Dermis microvascular lymphatic vessel endothelial cell (primary cell): Measurements from ENCODE around the gene ZDHHC14. TPM values are rescaled to one million over a fixed set of nuclear protein-coding genes. Genes with fewer than 3 reads are reported as not detected.

Experiments
- DNase-seq, 2 donors: peaks; one replicate each; pipeline versions ENCODE4 v3.0.0 to v3.0.0-alpha.2; 2010; ENCODE audit warnings: low read depth in 2 of 2
- total RNA-seq: library from RNA; depleted of rRNA; stranded (reverse); fragments of >200 nt; gene quantifications from 2 replicates; pipeline ENCODE4 v1.2.1, GENCODE V29; 2014

The ZDHHC14 gene
- total RNA-seq, 1 donor from 2014 or later, result 19.5 TPM

DNA sequence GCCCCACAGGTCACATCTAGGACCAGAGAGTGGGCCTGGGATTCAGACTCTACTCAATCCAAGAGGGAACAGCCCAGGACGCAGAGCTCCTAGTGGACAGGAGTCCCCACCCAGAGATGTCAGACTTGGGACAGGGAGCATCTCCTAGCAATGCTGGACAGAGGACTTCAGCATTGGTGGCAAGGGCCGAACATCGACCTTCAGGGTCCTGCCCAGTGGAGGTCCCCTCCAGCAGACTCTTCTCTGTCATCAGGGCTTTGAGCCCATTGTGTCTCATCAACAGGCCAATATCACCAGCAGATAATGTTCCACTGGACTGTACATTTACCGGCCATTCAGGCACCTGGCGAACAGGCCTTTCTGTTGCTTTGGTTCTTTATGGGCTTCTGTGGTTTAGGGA lies 282.3 kb downstream of the ZDHHC14 start:
- no peak for DNase-seq

DNA sequence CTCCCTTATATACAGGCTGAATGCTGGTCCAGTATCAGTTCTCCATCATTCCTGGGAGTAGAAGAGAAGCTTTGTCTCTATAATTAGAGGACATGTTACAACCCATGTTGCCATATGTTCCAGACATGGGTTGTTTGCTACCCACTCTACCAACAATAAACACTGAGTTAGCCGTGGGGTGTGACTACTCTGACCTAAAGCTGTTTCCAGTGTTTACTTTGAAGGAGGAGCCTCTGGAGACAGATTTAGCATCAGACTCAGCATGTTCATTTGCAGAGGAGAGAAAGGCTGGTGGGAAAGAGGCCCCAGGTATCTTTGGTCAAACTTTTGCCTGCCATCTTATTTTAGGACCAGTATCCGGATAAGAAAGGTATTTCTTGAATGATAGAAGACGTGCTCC lies 284.2 kb downstream of the ZDHHC14 start:
- no peak for DNase-seq

DNA sequence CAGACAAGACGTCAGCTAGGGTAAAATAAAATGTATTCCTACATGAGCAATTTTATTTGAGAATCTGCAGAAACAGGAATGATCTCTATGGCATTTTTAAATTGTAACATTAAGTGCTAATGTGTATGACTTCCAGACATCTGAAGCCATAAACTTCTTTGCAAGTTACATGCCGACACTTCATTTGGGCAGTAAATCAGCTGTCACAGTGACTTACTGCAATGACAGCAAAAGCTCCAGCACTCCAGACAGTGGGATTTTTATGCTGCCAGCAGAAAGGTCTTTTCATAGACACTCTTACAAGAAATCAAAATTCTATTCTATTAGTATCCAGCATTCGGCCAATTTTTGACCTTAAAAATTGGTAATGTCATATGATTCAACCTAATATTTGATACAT lies 285.7 kb downstream of the ZDHHC14 start:
- no peak for DNase-seq

DNA sequence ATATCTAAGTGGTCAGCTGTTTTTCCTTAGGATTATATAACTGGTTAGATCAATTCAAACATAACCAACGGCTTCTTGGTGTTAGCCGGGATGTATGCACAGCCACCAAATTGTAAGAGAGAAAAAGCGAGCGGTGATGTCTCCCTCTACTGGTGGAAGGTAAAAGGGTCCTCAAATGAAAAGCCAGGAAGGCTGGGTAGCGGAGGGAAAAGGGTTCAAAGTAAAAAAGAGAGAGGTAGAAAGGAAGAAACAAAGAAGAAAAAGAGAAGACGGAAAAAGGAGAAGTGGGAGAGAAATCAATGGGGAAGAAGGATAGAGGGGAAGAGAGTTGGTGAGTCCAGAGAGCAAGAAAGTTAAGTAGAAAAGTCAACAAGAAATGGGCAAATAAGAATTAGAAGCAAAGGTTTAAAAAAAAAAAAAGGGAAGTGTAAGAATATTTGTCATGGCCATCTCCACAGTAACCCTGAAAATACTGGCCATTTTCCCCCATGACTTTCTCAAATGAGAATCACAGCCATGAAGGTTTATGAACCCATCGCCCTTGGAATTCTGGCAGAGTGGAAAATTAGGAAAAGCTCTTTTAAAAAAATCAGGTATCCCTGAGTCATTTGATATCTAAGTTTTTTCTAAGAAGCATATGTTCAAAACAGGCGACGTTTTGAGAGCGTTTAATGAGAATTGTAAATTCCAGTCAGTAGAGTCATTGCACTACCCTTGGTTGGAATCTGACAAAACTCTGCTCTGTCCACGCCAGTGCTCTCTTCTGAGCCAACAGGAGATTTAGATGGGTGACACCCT lies 286.4 kb downstream of the ZDHHC14 start:
- DNase-seq, result peak; percentile 55 to 71

DNA sequence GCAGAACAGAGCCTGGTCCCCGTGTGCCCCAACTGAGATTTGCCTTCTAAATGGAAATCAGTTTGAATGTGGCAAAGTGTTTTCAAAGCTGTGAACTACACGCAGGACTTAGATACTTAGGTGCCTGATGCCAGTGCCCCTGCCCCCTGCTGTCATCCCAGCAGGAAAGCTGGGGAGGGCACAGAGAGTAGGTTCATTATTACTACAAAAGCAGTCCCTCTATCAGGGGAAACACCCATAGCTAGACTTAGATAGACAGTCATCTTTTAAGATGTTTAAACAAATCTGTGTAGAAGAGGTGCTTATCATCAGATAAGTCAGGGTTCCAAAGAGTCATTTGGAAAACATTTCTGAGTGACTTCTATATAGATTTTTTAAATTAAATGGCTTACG lies 287.0 kb downstream of the ZDHHC14 start:
- DNase-seq, result no peak

DNA sequence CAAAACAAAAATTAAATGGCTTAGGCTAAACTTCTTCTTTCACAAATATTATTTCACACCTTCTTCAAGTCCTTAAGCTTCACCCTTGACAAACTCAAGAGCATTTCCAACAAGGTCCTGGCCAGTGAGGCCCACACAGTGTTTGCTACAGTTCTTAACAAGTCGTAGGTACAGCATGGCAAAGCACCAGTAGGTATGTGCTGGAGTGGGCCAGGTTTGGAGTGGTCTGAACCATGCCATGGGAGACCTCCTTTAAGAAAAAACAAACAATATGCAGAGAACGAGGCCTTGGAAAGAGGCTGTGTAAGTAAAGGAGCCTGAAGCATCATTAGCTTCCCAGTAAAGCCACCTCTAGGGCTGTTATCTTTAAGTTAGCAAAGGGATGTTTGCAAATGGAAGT lies 287.7 kb downstream of the ZDHHC14 start:
- DNase-seq, result no peak

DNA sequence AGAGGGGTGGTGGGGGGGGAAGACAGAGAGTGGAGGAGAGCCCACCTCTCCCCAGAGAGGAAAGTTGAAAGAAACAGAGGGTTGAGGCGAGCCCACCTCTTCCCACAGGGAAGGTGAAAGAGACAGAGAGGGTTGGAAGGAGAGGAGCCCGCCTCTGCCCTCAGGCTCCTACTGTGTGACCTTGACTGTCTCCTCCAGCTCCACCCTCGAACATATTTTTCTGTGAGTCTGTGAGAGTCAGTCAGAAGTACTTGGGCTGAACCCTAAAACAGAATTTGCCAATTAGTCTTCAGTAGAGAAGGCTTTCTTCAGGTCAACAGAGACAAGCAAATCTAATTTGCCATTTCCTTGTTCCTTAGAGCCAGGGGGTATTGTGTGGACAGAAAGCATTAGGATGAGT lies 288.3 kb downstream of the ZDHHC14 start:
- DNase-seq, result no peak

DNA sequence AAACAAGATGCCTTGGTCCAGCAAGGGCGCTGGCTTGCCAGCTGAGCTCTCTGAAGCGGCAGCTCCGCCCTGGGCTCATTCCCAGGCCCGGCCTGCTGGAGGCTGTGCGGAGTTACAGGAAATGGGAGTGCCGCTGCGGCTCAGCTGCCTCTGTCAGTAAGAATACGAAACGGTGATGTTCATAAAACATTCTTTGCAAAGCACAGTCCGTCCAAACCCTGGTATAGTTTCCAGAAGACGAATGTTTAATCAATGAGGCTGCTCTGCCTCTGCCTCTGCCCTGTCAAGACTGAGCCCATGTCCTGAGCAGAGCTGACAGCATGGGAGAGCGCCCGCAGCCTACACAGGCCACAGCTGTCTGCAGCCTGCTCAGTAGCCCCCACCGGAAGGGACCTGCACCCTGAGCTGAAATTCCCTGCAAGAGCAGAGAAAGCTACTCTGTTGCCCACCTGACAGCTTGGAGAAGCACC lies 288.8 kb downstream of the ZDHHC14 start:
- peak; percentile 27 to 75 for DNase-seq

DNA sequence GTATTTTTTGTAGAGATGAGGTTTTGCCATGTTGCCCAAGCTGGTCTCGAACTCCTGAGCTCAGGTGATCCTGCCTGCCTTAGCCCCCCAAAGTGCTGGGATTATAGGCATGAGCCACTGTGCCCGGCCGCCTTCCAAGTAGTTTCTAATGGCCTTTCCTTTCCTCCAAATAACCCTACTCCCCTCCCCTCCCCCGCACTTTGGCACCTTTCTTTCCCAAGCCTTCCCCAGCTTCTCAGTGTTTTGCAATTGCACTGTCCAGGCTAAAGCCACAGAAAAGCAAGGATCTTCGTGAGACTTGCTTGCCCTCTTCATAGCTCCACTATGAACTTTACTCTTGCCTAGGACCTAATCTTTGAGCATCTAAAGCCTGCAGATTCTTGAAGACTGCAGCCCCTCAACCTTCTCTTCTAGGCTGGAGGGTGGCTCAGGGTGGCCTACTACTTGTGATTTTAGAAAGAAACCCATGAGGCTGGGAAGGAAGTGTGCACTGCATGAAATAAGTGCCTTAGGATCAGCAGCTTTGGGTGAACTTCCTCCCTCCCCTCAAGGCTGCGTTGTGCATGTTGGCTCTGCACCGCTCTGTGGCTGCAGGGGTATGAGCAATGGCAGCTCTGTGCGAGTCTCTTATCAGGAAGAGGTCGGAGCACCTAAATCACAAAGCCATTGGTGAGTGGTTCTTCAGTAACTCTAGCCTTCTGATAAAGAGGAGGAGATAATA lies 289.6 kb downstream of the ZDHHC14 start:
- DNase-seq, result no peak

DNA sequence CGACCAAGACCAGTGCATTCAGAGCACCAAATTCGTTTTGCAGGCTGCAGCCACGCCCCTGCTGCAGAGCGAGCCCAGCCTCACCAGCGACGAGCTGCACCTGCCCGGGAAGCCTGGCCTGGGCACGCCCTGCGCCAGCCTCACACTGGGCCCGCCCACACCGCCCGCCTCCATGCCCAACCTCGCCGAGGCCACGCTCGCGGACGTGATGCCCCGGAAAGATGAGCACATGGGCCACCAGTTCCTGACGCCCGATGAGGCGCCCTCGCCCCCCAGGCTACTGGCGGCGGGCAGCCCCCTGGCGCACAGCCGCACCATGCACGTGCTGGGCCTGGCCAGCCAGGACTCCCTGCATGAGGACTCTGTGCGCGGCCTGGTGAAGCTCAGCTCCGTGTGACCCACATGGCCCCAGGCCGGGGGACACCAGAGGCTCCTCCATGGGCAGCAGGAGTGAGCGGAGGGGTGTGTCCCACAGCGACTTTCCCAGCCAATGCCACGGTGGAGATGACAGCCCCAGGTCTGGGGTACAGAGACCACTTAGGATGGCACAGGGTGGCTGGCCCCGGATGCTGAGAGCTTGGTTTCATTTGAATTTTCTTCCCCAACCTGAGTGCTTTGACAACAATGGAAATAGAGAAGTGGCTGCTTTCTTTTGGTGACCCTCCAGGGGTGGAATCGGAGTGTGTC lies 291.9 kb downstream of the ZDHHC14 start:
- DNase-seq, result no peak

DNA sequence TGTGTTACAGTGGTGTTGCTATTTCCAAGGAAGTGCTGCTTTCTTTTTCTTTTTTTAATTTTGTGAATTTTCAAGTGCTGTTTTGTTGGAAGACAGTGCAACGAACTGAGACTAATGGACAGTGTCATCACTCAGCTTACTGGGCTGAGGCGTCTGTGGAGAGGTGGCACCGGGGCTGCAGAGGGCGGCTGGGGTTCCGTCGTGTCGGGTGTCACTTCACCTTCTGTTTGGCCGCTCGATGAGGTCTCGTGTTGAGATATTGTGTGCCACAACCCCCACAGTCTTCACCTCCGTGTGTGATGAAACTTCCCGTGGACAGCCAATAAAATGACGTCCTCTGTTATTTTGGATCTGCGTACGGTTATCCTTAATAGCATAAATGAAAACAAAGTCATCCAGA lies 292.6 kb downstream of the ZDHHC14 start:
- DNase-seq, result no peak

DNA sequence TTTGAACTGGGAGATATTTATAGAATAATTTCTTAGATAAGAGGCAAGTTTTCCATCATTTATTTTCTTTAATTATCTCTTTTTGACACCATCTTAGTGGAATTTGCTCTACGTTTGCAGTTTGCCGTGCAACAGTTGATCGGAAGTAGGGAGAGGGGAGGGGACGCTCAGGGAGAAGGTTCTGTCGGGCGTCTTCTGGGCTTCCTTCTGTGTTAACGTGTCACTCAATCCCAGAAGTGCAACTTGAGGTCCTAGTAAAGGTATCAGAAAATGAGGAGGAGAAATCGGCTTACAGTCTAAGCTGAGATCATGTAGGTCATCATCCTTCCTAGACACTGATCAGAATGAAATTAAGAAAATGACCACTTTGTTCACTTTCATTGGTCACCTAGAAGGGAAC lies 293.1 kb downstream of the ZDHHC14 start:
- no peak for DNase-seq

DNA sequence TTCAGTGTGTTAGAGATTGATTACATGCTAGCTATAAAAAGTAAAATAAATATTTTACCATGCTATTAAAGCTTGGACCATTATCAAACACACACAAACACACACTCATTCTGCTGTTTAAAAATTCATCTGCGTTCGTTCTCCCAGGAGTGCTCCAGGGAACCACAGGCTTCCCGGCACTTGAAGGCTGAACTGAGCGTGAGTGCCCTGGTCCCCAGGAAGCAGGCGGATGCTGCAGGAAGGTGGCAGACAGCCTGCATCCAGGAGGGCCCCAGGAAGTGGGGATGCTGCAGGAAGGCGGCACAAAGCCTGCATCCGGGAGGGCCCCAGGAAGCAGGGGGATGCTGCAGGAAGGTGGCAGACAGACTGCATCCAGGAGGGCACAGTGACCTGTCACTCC lies 294.8 kb downstream of the ZDHHC14 start:
- no peak for DNase-seq

DNA sequence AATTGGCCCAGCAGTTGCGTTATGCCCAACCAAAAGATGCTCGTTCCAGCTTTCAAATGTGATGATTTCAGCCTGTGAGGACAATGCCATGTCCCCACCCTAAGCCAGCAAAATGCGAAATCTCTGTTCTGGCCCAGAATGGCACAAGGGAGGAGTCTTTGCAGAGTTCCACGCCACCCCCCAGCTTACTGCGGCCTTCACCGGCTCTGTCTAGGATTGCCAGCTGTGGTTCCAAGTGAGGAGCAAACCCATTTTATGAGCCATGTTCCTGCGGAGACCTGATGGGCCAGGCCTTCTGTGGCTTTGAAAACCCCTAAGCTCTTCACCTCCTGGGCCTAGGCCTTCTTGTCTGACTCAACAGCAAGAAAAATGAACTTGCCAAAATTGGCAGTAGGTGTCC lies 295.3 kb downstream of the ZDHHC14 start:
- no peak for DNase-seq

DNA sequence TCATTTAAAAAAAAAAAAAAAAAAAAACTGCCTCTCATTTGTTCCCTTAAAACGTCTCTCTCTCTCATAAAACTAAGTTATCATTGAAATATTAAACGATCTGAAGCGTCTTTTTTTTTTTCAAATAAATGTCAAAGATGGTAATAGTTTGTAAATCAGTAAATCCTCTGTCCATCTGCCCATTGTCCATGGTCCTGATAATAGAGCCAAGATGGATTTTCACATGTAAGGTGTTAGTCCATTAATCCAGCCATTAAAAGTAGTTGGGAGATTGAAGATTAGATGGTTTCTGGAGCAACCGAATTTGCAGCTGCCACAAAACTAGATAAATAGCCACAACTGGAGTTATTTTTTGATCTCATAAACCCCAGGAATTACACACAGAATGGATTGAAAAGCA lies 296.2 kb downstream of the ZDHHC14 start:
- no peak for DNase-seq

DNA sequence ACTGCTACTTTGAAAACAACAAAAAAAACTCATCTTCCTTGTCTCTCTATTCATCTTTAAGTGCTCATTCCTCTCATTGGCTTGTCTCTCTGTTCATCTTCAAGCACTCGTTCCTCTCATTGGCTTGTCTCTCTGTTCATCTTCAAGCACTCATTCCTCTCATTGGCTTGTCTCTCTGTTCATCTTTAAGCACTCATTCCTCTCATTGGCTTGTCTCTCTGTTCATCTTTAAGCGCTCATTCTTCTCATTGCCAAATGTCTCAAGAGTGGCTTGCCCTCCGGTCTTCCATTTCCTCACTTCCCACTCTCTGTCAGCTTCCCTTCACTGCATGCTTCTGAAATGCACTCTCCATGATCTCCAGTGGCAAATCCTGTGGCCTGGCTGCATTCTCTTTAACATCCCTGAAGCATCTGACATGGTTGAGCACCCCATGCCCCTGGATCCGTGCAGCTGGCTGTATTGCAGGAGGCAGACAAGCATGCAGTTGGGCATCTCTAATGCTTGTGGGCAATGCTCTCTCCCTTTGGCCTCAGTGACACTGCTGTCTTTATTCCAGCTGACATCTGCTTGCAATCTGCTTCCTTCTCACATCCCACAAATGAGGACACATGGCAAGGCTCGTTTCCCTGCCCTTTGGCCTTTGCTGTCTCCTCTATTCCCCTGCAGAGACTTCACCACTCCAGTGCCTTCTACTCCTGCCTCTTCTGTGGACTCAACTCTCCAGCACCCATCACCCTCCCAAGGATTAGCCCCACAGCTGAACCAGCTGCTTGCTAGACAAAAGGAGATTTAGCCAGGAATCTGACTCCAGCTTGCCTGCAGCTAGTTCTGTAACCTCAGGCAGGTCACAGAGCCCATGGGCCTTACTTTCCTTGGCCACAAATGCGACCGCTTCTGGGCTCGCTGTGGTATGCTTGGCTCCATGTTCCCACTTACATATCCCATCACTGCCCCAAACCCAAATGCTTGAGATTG lies 298.9 kb downstream of the ZDHHC14 start:
- no peak for DNase-seq

DNA sequence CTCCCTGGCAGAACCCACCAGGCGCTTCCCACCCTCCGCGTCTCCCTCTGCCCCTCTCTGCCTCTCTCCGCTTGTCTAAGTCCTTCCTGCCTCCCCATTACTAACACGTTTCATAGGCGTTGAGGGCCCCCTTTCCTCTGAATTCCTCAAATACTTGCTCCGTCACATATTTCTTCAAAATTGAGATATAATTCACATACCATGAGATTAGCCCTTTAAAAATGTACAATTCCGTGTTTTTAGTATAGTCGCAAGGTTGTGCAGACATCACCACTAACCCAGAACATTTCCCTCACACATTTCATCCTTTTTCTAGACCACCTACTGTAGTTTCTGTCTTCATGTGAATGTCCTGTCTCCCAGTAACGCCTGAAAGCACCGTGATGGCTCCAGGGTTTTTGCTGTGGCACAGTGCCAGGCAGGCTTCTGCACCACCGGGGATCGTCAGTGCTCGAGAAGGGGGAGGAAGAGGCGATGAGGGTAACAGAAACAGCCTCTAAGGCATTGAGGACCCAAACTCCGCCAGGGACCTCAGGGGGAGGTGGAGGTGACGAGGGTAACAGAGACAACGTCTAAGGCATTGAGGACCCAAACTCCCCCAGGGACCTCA lies 300.2 kb downstream of the ZDHHC14 start:
- no peak for DNase-seq

DNA sequence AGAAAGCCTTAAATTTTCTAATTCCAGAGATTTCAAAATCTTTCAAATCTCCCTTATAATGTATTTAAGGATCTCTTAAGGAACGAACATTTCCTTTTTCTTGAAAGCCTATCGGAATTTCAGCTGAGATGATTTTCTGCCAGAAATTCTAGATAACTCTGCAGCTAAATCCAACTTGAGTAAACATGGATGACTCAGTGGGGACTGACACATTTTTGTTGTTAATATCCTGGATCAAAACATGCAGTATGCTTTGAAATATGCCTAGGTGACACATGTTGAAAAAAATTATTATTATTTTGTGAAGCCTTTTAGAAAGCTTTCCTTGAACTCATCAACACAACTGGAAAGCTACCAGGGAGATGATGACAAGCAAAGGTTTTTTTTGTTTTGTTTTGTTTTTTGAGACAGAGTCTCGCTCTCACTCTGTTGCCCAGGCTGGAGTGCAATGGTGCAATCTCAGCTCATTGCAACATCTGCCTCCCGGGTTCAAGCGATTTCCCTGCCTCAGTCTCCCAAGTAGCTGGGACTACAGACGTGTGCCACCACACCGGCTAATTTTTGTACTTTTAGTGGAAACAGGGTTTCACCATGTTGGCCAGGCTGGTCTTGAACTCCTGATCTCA lies 302.0 kb downstream of the ZDHHC14 start:
- DNase-seq, result peak in 1 of 2 donors; percentile 71

DNA sequence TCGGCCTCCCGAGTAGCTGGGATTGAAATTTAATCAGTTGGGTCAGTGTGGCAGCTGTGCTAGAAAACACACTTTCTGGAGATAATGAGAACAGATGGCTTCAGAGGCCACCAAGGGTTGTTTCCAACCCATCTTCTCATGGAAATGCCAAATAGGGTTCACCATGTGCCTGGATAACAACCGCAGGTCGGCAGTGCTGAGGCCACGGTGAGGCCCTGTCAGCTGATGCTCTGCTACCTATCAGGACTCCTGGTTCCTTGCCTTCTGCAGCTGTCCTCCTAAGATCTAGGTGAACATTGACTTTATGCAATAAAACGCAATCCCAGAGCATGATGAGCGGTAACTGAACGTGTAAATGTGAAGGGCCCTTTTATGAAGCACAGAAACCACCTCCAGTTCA lies 302.7 kb downstream of the ZDHHC14 start:
- DNase-seq, result no peak

DNA sequence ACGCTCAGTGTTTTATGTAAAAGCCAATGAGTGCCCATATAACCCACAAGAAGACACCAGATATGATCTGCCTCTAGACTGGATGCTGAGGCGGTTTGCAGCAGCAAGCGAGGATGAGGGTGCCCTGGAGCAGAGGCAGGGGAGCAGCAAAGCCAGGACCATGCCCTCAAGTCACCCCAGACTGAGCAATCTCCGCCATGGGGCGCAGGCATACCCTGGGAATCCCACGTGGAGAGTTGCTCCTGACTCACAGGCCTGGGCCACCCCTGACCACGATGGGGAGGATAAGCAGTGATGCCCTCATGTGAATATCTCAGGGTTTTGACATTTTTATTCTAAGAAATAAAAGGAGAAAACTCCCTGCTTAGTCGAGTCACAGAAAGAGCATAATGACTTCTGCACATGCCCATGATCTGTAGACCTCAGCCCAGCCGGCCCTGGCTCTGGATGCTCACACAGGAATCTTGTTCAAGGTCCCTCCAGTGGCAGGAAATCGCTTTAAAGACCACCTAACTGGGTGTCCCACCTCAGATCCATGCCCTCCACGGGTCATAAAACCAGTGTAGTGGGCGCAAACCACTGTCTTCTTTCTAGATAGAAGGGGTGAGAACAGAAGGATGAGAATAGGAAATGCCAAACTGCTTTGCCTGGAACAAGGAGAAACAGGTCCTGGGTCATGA lies 303.8 kb downstream of the ZDHHC14 start:
- no peak for DNase-seq
